Measurements from ENCODE around the gene KDM4C. TPM values are rescaled to one million over a fixed set of nuclear protein-coding genes. Genes with fewer than 3 reads are reported as not detected.

Gene KDM4C
- total RNA-seq, 2 experiments from 2014 or later = 49.4 to 50.0 TPM

DNA sequence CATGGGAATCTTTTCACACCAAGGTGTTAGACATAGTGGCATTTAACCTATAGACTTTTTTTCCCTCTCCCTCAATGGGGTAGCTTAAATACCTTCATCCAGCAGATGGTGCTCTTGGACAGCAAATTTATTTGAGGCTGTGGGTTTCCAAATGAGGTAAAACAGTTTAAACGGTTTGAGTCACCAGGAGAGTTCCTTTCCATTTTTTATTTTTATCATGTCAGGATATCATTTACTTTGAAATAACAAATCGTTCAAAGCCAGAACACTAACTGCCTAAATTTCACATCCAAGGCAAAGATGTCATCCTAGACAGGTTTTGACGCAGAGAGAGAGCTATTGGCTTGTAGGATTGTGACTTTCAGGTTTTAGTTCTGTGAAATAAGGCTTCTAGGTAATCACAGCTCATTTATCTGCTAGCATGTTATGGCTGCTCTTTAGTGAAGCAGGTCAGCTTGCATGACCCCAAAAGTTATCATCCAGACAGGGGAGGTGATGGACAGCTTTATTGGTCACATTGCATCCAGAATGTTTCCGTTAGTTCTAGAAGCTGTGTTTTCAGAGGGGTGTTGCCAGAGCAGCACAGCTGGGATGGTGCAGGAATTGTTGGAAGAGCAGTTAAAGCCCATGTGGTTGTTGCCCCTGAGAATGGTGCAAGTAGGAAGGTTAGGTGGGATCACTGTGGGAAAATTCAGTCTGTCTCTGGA lies 69.8 kb downstream of the KDM4C start:
- ChIA-PET CTCF (interaction anchor here (0.6 to 3.6 kb wide), 25 partner anchors 9 to 1016 kb away, joined by 3 to 28 read pairs (median 3); no protein-coding TSS in a partner anchor), POLR2A (interaction anchor here (1.5 to 1.7 kb wide), 2 partner anchors 67 to 68 kb away, joined by 3 to 4 read pairs; no protein-coding TSS in a partner anchor)
- peaks cover 30% of the 10 kb centered on the region for H3K36me3 Mint-ChIP-seq (ENCODE audit: low read depth)

DNA sequence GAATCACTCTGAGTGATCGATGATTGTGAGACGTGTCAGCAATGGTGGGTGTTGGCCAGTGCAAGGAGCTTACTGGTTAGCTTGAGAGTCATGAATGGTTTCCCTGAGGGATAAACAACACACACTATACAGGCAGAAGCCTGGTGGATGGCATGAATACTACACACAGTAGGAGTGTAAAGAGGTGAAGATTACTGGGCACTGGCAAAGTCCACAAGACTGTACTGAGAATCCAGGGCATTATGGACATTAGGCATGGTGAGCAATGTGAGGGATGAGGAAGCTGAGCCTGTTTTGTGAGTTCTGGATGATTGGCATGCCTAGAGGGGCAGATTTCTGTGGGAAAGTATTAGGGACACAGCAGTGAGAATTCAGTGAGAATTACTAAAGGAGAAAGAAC lies 71.3 kb downstream of the KDM4C start:
- Mint-ChIP-seq H3K36me3 (ENCODE audit: low read depth) (peaks cover 29% of the 10 kb centered on the region), H3K27me3 (no peaks in the 10 kb centered on the region), H3K9me3 (no peaks in the 10 kb centered on the region), H3K4me1 (peaks cover 10% of the 10 kb centered on the region), H3K4me3 (no peak overlapping the region), H3K27ac (no peak overlapping the region)
- ChIA-PET CTCF (interaction anchor here (1.0 to 3.6 kb wide), 3 partner anchors 78 to 405 kb away, joined by 4 to 28 read pairs (median 5); no protein-coding TSS in a partner anchor), POLR2A (no interaction called here)
- no peak for DNase-seq

More for the DNA sequence above, 69.8 kb downstream of the KDM4C start:
- no peak overlapping the region for H3K4me3 Mint-ChIP-seq
- H3K4me1 Mint-ChIP-seq = peaks cover 10% of the 10 kb centered on the region
- DNase-seq = peak; percentile 28
- no peaks in the 10 kb centered on the region for H3K9me3 Mint-ChIP-seq
- no peaks in the 10 kb centered on the region for H3K27me3 Mint-ChIP-seq
- H3K27ac Mint-ChIP-seq = no peak overlapping the region

DNA sequence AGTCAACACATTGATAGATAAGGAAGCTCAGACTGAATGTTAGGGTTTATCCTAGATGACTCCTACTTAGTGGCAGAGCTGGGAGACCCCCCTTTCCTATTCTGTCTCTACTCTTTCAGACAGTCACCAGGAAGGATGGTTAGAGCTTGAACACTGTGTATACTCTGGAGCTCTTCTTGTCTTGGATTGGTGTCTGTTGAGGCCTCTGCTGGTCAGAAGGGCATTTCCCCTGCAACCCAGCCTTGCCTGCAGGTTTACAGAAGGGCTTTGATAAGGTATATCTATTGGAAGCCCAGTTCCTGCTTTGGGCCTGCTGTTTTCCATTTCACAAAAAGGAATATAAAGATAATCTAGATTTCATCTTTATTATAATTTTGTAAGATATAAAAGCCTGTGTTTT lies 71.8 kb downstream of the KDM4C start:
- ChIA-PET CTCF (interaction anchor here (1.0 to 3.6 kb wide), 2 partner anchors 223 to 404 kb away, joined by 5 to 28 read pairs; no protein-coding TSS in a partner anchor), POLR2A (no interaction called here)

DNA sequence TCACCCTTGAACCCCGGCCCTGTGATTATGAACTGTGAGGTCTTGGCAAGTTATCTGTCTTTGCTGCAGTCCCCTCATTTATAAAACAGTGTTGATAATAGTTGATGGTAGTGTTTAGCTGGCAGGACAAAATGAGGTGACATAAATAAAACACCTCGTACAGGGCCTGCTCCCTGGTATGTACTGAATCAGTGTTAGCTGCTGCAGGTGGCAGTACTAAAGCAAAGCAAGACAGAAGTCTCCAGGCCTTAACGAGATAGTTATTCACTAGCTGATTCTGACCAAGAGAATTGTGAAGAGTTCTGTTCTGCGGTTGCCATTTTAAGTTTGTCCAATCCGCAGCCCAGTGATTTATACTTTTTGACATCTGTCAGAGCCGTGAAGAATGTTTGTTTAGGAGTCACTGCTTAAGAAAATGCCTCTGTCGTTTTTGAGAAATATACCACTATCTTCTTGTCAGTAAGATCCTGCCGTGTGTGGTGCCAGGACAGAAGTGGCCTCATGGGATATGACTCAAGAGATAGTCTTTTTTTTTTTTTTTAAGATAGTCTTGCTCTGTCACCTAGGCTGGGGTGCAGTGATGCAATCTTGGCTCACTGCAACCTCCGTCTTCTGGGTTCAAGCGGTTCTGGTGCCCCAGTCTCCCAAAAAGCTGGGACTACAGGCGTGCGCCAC lies 75.9 kb downstream of the KDM4C start:
- H3K27me3 Mint-ChIP-seq = no peaks in the 10 kb centered on the region
- peaks cover 43% of the 10 kb centered on the region for H3K36me3 Mint-ChIP-seq (ENCODE audit: low read depth)
- no peaks in the 10 kb centered on the region for H3K4me1 Mint-ChIP-seq
- no peak overlapping the region for H3K4me3 Mint-ChIP-seq
- ChIA-PET CTCF (no interaction called here), POLR2A (no interaction called here)
- no peaks in the 10 kb centered on the region for H3K9me3 Mint-ChIP-seq
- H3K27ac Mint-ChIP-seq = no peak overlapping the region
- no peak for DNase-seq

More for the DNA sequence above, 71.8 kb downstream of the KDM4C start:
- H3K27ac Mint-ChIP-seq = no peak overlapping the region
- no peaks in the 10 kb centered on the region for H3K9me3 Mint-ChIP-seq
- H3K36me3 Mint-ChIP-seq (ENCODE audit: low read depth) = peaks cover 32% of the 10 kb centered on the region
- no peak overlapping the region for H3K4me3 Mint-ChIP-seq
- peaks cover 10% of the 10 kb centered on the region for H3K4me1 Mint-ChIP-seq
- no peaks in the 10 kb centered on the region for H3K27me3 Mint-ChIP-seq
- DNase-seq = no peak

DNA sequence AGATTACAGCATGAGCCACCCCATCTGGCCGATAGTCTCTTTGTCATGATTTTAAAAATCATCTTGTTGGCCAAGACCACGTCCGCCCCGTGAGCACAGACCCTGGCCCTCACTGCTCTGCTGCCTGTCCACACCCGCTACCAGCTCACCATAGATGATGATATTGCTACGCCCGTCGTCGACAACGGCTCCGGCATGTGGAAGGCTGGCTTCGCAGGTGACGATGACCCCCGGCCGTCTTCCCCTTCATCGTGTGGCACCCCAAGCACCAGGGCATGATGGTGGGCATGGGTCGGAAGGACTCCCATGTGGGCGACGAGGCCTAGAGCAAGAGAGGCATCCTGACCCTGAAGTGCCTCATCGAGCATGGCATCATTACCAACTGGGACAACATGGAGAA lies 76.5 kb downstream of the KDM4C start:
- ChIA-PET CTCF (no interaction called here), POLR2A (no interaction called here)
- no peak overlapping the region for H3K27ac Mint-ChIP-seq
- DNase-seq = no peak
- H3K9me3 Mint-ChIP-seq = no peaks in the 10 kb centered on the region
- peaks cover 43% of the 10 kb centered on the region for H3K36me3 Mint-ChIP-seq (ENCODE audit: low read depth)
- H3K4me1 Mint-ChIP-seq = no peaks in the 10 kb centered on the region
- H3K4me3 Mint-ChIP-seq = no peak overlapping the region
- H3K27me3 Mint-ChIP-seq = no peaks in the 10 kb centered on the region

DNA sequence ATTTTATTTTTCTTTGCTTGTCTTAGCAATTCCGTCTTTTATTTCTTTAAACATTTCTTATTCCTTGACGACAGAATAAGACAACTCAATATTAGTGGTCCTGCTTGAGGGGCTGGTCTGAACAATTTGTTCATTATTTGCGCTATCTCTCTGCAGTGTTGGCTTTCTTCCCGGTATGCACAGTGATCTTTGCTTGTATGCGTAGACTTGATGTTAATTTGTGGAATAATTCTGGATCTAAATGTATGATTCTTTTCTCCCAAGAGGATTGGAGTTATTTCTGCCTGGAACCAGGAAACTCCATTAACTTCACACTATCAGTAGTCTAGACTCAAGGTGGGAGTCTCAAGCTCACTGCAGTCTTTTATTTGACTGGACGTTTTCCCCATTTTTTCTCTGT lies 80.4 kb downstream of the KDM4C start:
- POLR2A ChIA-PET = no interaction called here
- Mint-ChIP-seq H3K9me3 (no peaks in the 10 kb centered on the region), H3K27me3 (no peaks in the 10 kb centered on the region), H3K27ac (no peak overlapping the region), H3K36me3 (ENCODE audit: low read depth) (peaks cover 31% of the 10 kb centered on the region), H3K4me3 (no peak overlapping the region), H3K4me1 (no peaks in the 10 kb centered on the region)
- CTCF ChIA-PET = interaction anchor here (2.0 kb wide), 1 partner anchor 11 kb away, joined by 6 read pairs; no protein-coding TSS in a partner anchor
- DNase-seq = no peak

DNA sequence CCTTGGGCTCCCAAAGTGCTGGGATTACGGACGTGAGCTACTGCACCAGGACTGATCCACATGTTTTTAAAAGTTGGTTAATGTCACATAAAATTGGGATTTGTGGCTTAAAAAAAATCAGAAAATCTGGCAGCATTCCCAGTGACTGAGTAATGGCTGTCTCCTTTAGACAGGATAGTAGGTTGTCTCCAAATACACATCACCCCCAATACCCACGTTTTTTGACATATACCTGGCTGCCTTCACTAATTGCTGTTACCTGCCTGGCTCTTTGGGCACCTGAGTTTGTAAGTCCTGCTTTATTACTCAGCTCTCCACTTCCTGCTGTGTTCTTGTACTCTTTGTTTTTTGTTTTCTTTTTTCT lies 84.8 kb downstream of the KDM4C start:
- Mint-ChIP-seq H3K4me1 (no peaks in the 10 kb centered on the region), H3K27ac (no peak overlapping the region)

DNA sequence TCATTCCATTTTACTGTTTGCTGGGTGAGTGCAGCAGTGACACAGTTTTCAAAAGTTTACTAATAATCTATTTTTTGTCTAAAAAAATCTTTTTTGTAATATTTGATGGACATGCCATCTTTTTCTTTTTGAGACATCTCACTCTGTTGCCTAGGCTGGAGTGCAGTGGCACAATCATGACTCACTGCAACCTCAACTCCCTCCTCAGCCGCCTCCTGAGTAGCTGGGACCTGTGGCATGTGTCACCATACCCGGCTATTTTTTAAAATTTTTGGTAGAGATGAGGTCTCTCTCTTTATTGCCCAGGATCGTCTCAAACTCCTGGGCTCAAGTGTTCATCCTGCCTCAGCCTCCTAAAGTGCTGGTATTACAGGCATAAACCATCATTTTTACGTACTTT lies 86.0 kb downstream of the KDM4C start:
- DNase-seq = no peak
- POLR2A ChIA-PET = no interaction called here
- CTCF ChIA-PET = no interaction called here

More for the DNA sequence above, 84.8 kb downstream of the KDM4C start:
- POLR2A ChIA-PET = no interaction called here
- no peaks in the 10 kb centered on the region for H3K27me3 Mint-ChIP-seq
- no peak overlapping the region for H3K4me3 Mint-ChIP-seq
- DNase-seq = no peak
- peaks cover 11% of the 10 kb centered on the region for H3K36me3 Mint-ChIP-seq (ENCODE audit: low read depth)
- CTCF ChIA-PET = no interaction called here
- no peaks in the 10 kb centered on the region for H3K9me3 Mint-ChIP-seq

DNA sequence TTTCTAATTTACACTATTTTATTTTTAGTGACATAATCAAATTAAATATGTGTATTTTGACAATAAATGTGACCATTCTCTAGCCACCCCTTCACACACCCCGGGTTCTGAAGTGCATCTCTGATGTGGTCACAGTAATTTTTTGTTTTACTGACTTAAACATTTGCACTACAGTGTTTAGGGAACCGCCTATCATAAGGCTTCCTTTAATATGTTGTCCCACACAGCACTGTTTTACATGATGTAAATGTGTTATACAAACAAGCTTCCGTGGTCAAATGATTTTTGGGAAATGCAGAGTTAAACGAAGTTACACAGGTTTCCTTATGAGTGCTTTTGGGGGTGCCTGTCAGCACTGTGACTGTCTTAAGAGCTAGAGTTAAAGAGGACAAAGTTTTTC lies 86.5 kb downstream of the KDM4C start:
- ChIA-PET POLR2A (no interaction called here), CTCF (no interaction called here)
- Mint-ChIP-seq H3K4me1 (no peaks in the 10 kb centered on the region), H3K27ac (no peak overlapping the region), H3K4me3 (no peak overlapping the region), H3K36me3 (ENCODE audit: low read depth) (peaks cover 18% of the 10 kb centered on the region), H3K9me3 (no peaks in the 10 kb centered on the region), H3K27me3 (no peaks in the 10 kb centered on the region)
- no peak for DNase-seq

More for the DNA sequence above, 86.0 kb downstream of the KDM4C start:
- no peak overlapping the region for H3K27ac Mint-ChIP-seq
- no peak overlapping the region for H3K4me3 Mint-ChIP-seq
- peaks cover 13% of the 10 kb centered on the region for H3K36me3 Mint-ChIP-seq (ENCODE audit: low read depth)
- H3K4me1 Mint-ChIP-seq = no peaks in the 10 kb centered on the region
- no peaks in the 10 kb centered on the region for H3K9me3 Mint-ChIP-seq
- no peaks in the 10 kb centered on the region for H3K27me3 Mint-ChIP-seq

DNA sequence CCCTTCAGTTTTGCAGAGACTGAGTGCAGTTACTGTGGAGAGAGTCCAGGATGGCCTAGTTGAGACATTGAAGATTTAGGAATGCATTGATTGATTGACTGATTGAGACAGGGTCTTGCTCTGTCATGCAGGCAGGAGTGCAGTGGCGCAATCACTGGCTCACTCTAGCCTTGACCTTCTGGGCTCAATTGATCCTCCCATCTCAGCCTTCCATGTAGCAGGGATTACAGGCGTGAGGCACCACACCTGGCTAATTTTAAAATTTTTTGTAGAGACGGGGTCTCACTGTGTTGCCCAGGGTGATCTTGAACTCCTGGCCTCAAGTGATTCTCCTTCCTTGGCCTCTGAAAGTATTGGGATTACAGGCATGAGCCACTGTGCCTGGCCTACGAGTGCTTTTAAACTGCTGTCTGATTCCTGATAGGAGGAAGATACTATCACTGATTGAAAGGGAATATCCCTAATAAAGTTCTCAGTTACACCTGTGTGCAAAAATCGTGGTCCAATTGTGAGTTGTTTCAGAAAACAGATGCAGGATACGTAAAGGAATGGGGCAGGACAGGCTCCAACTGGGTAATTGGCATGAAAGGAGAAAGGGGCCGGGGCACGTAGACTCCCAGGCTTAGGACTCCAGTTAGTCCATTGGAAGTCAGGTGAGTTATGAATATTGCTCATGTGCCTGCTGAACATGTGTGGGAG lies 87.5 kb downstream of the KDM4C start:
- H3K27me3 Mint-ChIP-seq = no peaks in the 10 kb centered on the region
- ChIA-PET POLR2A (no interaction called here), CTCF (no interaction called here)
- H3K27ac Mint-ChIP-seq = no peak overlapping the region
- no peaks in the 10 kb centered on the region for H3K4me1 Mint-ChIP-seq
- peaks cover 27% of the 10 kb centered on the region for H3K36me3 Mint-ChIP-seq (ENCODE audit: low read depth)
- DNase-seq = no peak
- no peak overlapping the region for H3K4me3 Mint-ChIP-seq
- no peaks in the 10 kb centered on the region for H3K9me3 Mint-ChIP-seq

DNA sequence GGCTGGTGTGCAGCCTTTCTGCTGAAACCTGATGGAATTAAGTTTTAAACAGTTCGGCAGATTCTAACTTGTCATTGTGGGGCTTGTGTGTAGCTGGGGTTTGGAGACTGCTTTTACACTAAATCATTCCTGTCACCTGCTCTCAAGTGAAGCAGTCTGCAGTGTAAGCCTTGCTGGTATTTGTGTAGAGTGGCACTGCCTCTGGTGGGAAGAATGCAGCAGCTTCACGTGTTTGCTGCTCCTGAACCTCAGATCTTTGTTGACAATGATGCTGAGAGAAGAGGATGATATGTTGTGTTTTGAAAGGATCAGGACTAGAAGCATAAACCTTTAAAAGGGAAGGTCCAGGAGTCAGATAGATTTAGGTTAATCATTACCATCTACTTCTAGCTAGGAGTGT lies 88.1 kb downstream of the KDM4C start:
- Mint-ChIP-seq H3K27ac (no peak overlapping the region), H3K9me3 (no peaks in the 10 kb centered on the region), H3K36me3 (ENCODE audit: low read depth) (peaks cover 28% of the 10 kb centered on the region), H3K4me1 (no peaks in the 10 kb centered on the region), H3K4me3 (no peak overlapping the region), H3K27me3 (no peaks in the 10 kb centered on the region)
- DNase-seq = no peak
- POLR2A ChIA-PET = no interaction called here
- CTCF ChIA-PET = no interaction called here

DNA sequence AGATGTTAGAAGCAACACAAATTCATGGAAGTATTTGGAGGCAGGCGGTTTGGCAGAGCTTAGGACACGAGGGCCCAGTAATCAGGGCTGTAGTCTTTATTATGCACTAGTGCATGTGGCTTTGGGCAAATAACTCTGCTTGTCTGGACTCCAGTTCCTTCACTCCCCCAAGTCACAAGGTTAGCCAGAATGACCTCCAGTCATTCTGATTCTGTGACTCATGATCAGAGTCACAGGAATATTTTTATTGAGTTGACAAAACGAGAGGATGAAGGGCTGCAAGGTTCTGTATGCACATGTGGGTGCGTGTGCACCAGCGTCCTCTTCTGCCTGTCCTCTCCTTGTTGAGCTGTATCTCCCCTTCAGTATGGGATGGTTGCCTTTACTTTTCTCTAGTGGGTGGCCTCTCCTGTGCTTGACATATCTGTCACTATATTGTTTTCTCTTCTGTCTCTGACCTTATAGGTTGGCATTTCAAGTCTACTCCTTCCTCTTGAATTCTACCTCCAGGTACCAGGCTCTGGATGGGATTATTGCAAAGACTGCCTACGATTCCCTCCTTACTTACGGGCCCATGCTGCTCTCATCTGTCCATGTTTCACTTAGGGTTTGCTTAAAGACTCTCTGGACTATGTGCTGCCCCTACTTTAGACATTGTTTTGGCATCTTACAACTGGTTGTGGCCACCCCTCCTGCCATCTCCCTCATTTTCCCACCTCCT lies 94.6 kb downstream of the KDM4C start:
- Mint-ChIP-seq H3K27me3 (no peaks in the 10 kb centered on the region), H3K36me3 (ENCODE audit: low read depth) (peaks cover 41% of the 10 kb centered on the region), H3K4me3 (no peak overlapping the region), H3K9me3 (no peaks in the 10 kb centered on the region), H3K4me1 (no peaks in the 10 kb centered on the region), H3K27ac (no peak overlapping the region)
- CTCF ChIA-PET = no interaction called here
- DNase-seq = no peak
- POLR2A ChIA-PET = no interaction called here

DNA sequence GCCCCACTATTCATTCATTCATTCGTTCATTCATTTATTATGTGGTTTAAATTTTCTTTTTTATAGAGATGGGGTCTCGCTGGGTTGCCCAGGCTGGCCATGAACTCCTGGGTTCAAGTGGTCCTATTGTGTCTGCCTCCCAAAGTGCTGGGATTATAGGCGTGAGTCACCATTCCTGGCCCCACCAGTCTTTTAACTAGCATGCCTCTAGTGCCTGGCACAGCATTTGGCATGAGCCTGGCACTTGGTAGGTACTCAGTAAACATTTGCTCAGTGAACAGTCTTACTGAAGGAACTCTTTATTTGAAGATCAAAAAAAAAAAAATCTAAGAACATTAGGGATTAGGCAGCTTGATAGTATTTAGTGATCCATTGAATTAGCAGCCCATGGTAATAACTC lies 98.1 kb downstream of the KDM4C start:
- H3K27me3 Mint-ChIP-seq = no peaks in the 10 kb centered on the region
- peaks cover 35% of the 10 kb centered on the region for H3K36me3 Mint-ChIP-seq (ENCODE audit: low read depth)
- H3K9me3 Mint-ChIP-seq = no peaks in the 10 kb centered on the region
- H3K4me3 Mint-ChIP-seq = no peak overlapping the region
- H3K27ac Mint-ChIP-seq = no peak overlapping the region
- H3K4me1 Mint-ChIP-seq = no peaks in the 10 kb centered on the region
- ChIA-PET POLR2A (no interaction called here), CTCF (interaction anchor here (0.6 kb wide), 2 partner anchors 67 to 773 kb away, joined by 3 read pairs; no protein-coding TSS in a partner anchor)
- DNase-seq = no peak

All from activated CD4-positive, alpha-beta memory T cell treated with anti-CD3 and anti-CD28 coated beads, Interleukin-2, amount 10 ng/mL, durations not matched to agents 7 days and 5 days (primary cell).